Measurements from ENCODE around the gene G3BP2. TPM values are rescaled to one million over a fixed set of nuclear protein-coding genes. Genes with fewer than 3 reads are reported as not detected.
A peak's percentile ranks its signal among the peaks of the same experiment; 100 is the strongest.
"Not testable (repeated sequence)": the region's sequence is repeated elsewhere in the genome, so short reads cannot be mapped to it uniquely, and the experiment has no call there.

Gene G3BP2
- total RNA-seq, 2 donors from 2014 or later: 76.7 to 87.3 TPM

- intact Hi-C loops (cut with DNase I); DNase-seq (ENCODE audit: low spot score): not testable (repeated sequence)
These were observed 13.9 kb upstream of the G3BP2 start for GRCh38 chr4:75687125-75687524.

GRCh38 chr4:75686346-75686745, 13.1 kb upstream of the G3BP2 start:
- no peak for DNase-seq (ENCODE audit: low spot score)

GRCh38 chr4:75685546-75686189, 12.5 kb upstream of the G3BP2 start:
- intact Hi-C loops (cut with DNase I): no loop called here
- DNase-seq (ENCODE audit: low spot score): no peak

More at GRCh38 chr4:75686346-75686745, 13.1 kb upstream of the G3BP2 start:
- intact Hi-C loops (cut with DNase I): no loop called here

- no peak for DNase-seq (ENCODE audit: low spot score)
These were observed 10.4 kb upstream of the G3BP2 start for GRCh38 chr4:75683482-75684155.

GRCh38 chr4:75679876-75680575, 6.8 kb upstream of the G3BP2 start:
- DNase-seq (ENCODE audit: low spot score): no peak
- intact Hi-C loops (cut with DNase I): loop anchor here in 1 of 2 donors (10.0 kb wide), 1 partner anchor 45 kb away; the partner anchor contains the start of gene USO1

More at GRCh38 chr4:75683482-75684155, 10.4 kb upstream of the G3BP2 start:
- intact Hi-C loops (cut with DNase I): no loop called here

GRCh38 chr4:75678965-75679364, 5.8 kb upstream of the G3BP2 start:
- DNase-seq (ENCODE audit: low spot score): no peak
- intact Hi-C loops (cut with DNase I): loop anchor here in 1 of 2 donors (10.0 kb wide), 1 partner anchor 46 kb away; the partner anchor contains the start of gene USO1

GRCh38 chr4:75678473-75678872, 5.3 kb upstream of the G3BP2 start:
- intact Hi-C loops (cut with DNase I): loop anchor here in 1 of 2 donors (10.0 kb wide), 1 partner anchor 46 kb away; the partner anchor contains the start of gene USO1

GRCh38 chr4:75675004-75675531, 1.9 kb upstream of the G3BP2 start:
- no peak for DNase-seq (ENCODE audit: low spot score)
- intact Hi-C loops (cut with DNase I): loop anchor here in 1 of 2 donors (10.0 kb wide), 1 partner anchor 50 kb away; the partner anchor contains the start of gene USO1

More at GRCh38 chr4:75678473-75678872, 5.3 kb upstream of the G3BP2 start:
- DNase-seq (ENCODE audit: low spot score): no peak

GRCh38 chr4:75673959-75674328, 733 bp upstream of the G3BP2 start:
- intact Hi-C loops (cut with DNase I): loop anchor here in 1 of 2 donors (10.0 kb wide), 1 partner anchor 51 kb away; the partner anchor contains the start of gene USO1
- no peak for DNase-seq (ENCODE audit: low spot score)

GRCh38 chr4:75672461-75673026, 667 bp downstream of the G3BP2 start:
- peak; percentile 92 for DNase-seq (ENCODE audit: low spot score)
- intact Hi-C loops (cut with DNase I): loop anchor here in 1 of 2 donors (10.0 kb wide), 1 partner anchor 52 kb away; the partner anchor contains the start of gene USO1

GRCh38 chr4:75671802-75672421, 1.3 kb downstream of the G3BP2 start:
- intact Hi-C loops (cut with DNase I): loop anchor here in 1 of 2 donors (10.0 kb wide), 1 partner anchor 53 kb away; the partner anchor contains the start of gene USO1
- no peak for DNase-seq (ENCODE audit: low spot score)

- no peak for DNase-seq (ENCODE audit: low spot score)
- intact Hi-C loops (cut with DNase I): no loop called here
These were observed 4.6 kb downstream of the G3BP2 start for GRCh38 chr4:75668596-75668995.

- DNase-seq (ENCODE audit: low spot score); intact Hi-C loops (cut with DNase I): not testable (repeated sequence)
These were observed 5.6 kb downstream of the G3BP2 start for GRCh38 chr4:75667636-75668035.

- intact Hi-C loops (cut with DNase I): no loop called here
- no peak for DNase-seq (ENCODE audit: low spot score)
These were observed 6.9 kb downstream of the G3BP2 start for GRCh38 chr4:75666299-75666698.

GRCh38 chr4:75664604-75665003, 8.6 kb downstream of the G3BP2 start:
- DNase-seq (ENCODE audit: low spot score); intact Hi-C loops (cut with DNase I): not testable (repeated sequence)

GRCh38 chr4:75662626-75663025, 10.6 kb downstream of the G3BP2 start:
- intact Hi-C loops (cut with DNase I): no loop called here

GRCh38 chr4:75660491-75660890, 12.7 kb downstream of the G3BP2 start:
- DNase-seq (ENCODE audit: low spot score): no peak
- intact Hi-C loops (cut with DNase I): no loop called here

More at GRCh38 chr4:75662626-75663025, 10.6 kb downstream of the G3BP2 start:
- no peak for DNase-seq (ENCODE audit: low spot score)

- DNase-seq (ENCODE audit: low spot score): no peak
- intact Hi-C loops (cut with DNase I): no loop called here
These were observed 13.6 kb downstream of the G3BP2 start for GRCh38 chr4:75659512-75660031.
